Dermis blood vessel endothelial cell (primary cell): Measurements from ENCODE around the gene APOA5. TPM values are rescaled to one million over a fixed set of nuclear protein-coding genes. Genes with fewer than 3 reads are reported as not detected.
"Not testable (repeated sequence)": the region's sequence is repeated elsewhere in the genome, so short reads cannot be mapped to it uniquely, and the experiment has no call there.

Experiments used
- DNase-seq: peaks from one replicate; pipeline ENCODE4 v3.0.0; 2010
- total RNA-seq: library from RNA; depleted of rRNA; stranded (reverse); fragments of >200 nt; gene quantifications from 2 replicates; pipeline ENCODE4 v1.2.3, GENCODE V29; 2014

Gene APOA5
- total RNA-seq, 1 donor from 2014 or later: not detected

- DNase-seq: no peak
Observed at GRCh38 chr11:116827461-116827860, 35.8 kb upstream of the APOA5 start.

GRCh38 chr11:116826751-116827431 lies 35.2 kb upstream of the APOA5 start:
- no peak for DNase-seq

GRCh38 chr11:116825854-116826750 lies 34.4 kb upstream of the APOA5 start:
- DNase-seq: no peak

- no peak for DNase-seq
Observed at GRCh38 chr11:116825434-116825833, 33.8 kb upstream of the APOA5 start.

- no peak for DNase-seq
Observed at GRCh38 chr11:116823031-116823843, 31.6 kb upstream of the APOA5 start, which contains the start of gene APOA4. Gene APOA4 (minus strand): TSS chr11:116823304. CDS start chr11:116823191, 113 bp downstream.

GRCh38 chr11:116822575-116822974 lies 30.9 kb upstream of the APOA5 start:
- DNase-seq: no peak

- no peak for DNase-seq
Observed at GRCh38 chr11:116821050-116821918, 29.6 kb upstream of the APOA5 start.

GRCh38 chr11:116819049-116819448 lies 27.4 kb upstream of the APOA5 start:
- no peak for DNase-seq

GRCh38 chr11:116814502-116814901 lies 22.8 kb upstream of the APOA5 start:
- no peak for DNase-seq

- no peak for DNase-seq
Observed at GRCh38 chr11:116813781-116814471, 22.2 kb upstream of the APOA5 start.

GRCh38 chr11:116813170-116813569 lies 21.5 kb upstream of the APOA5 start:
- DNase-seq: no peak

GRCh38 chr11:116812109-116812508 lies 20.4 kb upstream of the APOA5 start:
- no peak for DNase-seq

GRCh38 chr11:116811194-116811593 lies 19.5 kb upstream of the APOA5 start:
- DNase-seq: no peak

- DNase-seq: no peak
Observed at GRCh38 chr11:116808262-116809175, 16.8 kb upstream of the APOA5 start.

GRCh38 chr11:116807601-116808261 lies 16.1 kb upstream of the APOA5 start:
- DNase-seq: no peak

- no peak for DNase-seq
Observed at GRCh38 chr11:116804001-116804400, 12.3 kb upstream of the APOA5 start.

- DNase-seq: not testable (repeated sequence)
Observed at GRCh38 chr11:116801662-116802061, 10.0 kb upstream of the APOA5 start.

- no peak for DNase-seq
Observed at GRCh38 chr11:116800610-116801009, 8.9 kb upstream of the APOA5 start.

- no peak for DNase-seq
Observed at GRCh38 chr11:116798368-116798767, 6.7 kb upstream of the APOA5 start.

- no peak for DNase-seq
Observed at GRCh38 chr11:116797816-116798215, 6.1 kb upstream of the APOA5 start.
